ENCODE results near the gene HTR3A. TPM values are rescaled to one million over a fixed set of nuclear protein-coding genes. Genes with fewer than 3 reads are reported as not detected.
A peak's percentile ranks its signal among the peaks of the same experiment; 100 is the strongest.

The HTR3A gene
- total RNA-seq, 2 donors from 2014 or later = not detected

DNA sequence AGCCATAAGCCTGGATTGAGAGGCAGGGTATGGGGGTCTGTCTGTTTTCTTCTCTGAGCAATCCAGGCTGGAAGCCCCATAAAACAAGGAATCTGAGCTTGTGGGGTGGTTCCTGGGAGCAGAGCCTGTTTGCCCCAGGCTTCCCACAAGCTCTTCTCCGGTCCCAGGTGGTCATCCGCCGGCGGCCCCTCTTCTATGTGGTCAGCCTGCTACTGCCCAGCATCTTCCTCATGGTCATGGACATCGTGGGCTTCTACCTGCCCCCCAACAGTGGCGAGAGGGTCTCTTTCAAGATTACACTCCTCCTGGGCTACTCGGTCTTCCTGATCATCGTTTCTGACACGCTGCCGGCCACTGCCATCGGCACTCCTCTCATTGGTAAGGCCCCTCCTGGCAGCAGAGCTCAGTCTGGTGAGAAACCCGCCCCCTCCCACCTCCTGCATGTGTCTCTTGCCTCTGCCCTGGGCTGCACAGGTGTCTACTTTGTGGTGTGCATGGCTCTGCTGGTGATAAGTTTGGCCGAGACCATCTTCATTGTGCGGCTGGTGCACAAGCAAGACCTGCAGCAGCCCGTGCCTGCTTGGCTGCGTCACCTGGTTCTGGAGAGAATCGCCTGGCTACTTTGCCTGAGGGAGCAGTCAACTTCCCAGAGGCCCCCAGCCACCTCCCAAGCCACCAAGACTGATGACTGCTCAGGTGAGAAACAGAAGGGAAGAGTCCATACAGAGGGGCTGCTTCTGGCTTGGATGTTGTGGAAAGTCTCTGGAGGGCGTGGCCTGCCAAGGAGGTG lies 11.6 kb downstream of the HTR3A start:
- no peak overlapping the region for H3K27ac Mint-ChIP-seq
- H3K27me3 Mint-ChIP-seq (ENCODE audit: low read depth) = peaks cover 7% of the 10 kb centered on the region
- H3K4me3 Mint-ChIP-seq = no peak overlapping the region
- no peaks in the 10 kb centered on the region for H3K36me3 Mint-ChIP-seq (ENCODE audit: insufficient read depth in 2 of 2)
- H3K4me1 Mint-ChIP-seq (ENCODE audit: low read depth) = no peaks in the 10 kb centered on the region
- no peak for DNase-seq
- no peak for ATAC-seq (replicated peaks in 1 of 2)
- H3K9me3 Mint-ChIP-seq = no peaks in the 10 kb centered on the region

DNA sequence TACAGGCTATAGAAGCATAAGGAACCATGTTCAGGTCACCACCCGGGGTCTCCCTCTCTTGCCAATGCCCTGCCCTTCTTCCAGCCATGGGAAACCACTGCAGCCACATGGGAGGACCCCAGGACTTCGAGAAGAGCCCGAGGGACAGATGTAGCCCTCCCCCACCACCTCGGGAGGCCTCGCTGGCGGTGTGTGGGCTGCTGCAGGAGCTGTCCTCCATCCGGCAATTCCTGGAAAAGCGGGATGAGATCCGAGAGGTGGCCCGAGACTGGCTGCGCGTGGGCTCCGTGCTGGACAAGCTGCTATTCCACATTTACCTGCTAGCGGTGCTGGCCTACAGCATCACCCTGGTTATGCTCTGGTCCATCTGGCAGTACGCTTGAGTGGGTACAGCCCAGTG lies 14.5 kb downstream of the HTR3A start:
- H3K4me3 Mint-ChIP-seq = no peak overlapping the region
- peaks cover 31% of the 10 kb centered on the region for H3K27me3 Mint-ChIP-seq (ENCODE audit: low read depth)
- no peaks in the 10 kb centered on the region for H3K9me3 Mint-ChIP-seq
- no peaks in the 10 kb centered on the region for H3K4me1 Mint-ChIP-seq (ENCODE audit: low read depth)
- H3K27ac Mint-ChIP-seq = no peak overlapping the region
- no peaks in the 10 kb centered on the region for H3K36me3 Mint-ChIP-seq (ENCODE audit: insufficient read depth in 2 of 2)
- no peak for DNase-seq
- no peak for ATAC-seq (replicated peaks in 1 of 2)

DNA sequence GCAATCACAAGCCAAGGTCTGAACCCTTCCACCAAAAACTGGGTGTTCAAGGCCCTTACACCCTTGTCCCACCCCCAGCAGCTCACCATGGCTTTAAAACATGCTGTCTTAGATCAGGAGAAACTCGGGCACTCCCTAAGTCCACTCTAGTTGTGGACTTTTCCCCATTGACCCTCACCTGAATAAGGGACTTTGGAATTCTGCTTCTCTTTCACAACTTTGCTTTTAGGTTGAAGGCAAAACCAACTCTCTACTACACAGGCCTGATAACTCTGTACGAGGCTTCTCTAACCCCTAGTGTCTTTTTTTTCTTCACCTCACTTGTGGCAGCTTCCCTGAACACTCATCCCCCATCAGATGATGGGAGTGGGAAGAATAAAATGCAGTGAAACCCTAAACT lies 15.0 kb downstream of the HTR3A start:
- no peak for DNase-seq
- Mint-ChIP-seq H3K9me3 (no peaks in the 10 kb centered on the region), H3K27ac (no peak overlapping the region), H3K4me3 (no peak overlapping the region), H3K4me1 (ENCODE audit: low read depth) (no peaks in the 10 kb centered on the region), H3K36me3 (ENCODE audit: insufficient read depth in 2 of 2) (no peaks in the 10 kb centered on the region), H3K27me3 (ENCODE audit: low read depth) (peaks cover 31% of the 10 kb centered on the region)
- ATAC-seq (replicated peaks in 1 of 2) = no peak

DNA sequence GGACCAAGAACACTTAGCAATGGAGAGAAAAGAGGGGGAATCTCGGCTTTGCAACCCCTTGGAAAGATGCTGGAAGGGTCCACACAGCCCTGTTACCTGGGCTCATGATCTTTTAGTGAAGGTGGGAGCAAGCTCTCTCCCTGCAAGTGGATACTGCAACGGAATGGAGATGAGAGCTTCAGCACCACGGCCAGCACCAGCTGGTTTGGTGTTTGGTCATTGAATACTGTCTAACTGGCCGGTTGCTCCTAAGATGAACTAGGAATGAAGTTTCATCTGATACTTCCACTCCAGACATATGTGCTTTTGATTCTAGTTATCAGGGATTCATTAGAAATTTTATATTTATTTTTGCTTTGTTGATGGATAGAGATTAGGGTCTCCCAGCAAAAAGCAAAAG lies 16.3 kb downstream of the HTR3A start:
- no peak for ATAC-seq (replicated peaks in 1 of 2)
- Mint-ChIP-seq H3K4me1 (ENCODE audit: low read depth) (no peaks in the 10 kb centered on the region), H3K9me3 (no peaks in the 10 kb centered on the region), H3K27ac (no peak overlapping the region), H3K36me3 (ENCODE audit: insufficient read depth in 2 of 2) (no peaks in the 10 kb centered on the region), H3K27me3 (ENCODE audit: low read depth) (peaks cover 31% of the 10 kb centered on the region), H3K4me3 (no peak overlapping the region)
- DNase-seq = peak in 1 of 2 donors; percentile 4

DNA sequence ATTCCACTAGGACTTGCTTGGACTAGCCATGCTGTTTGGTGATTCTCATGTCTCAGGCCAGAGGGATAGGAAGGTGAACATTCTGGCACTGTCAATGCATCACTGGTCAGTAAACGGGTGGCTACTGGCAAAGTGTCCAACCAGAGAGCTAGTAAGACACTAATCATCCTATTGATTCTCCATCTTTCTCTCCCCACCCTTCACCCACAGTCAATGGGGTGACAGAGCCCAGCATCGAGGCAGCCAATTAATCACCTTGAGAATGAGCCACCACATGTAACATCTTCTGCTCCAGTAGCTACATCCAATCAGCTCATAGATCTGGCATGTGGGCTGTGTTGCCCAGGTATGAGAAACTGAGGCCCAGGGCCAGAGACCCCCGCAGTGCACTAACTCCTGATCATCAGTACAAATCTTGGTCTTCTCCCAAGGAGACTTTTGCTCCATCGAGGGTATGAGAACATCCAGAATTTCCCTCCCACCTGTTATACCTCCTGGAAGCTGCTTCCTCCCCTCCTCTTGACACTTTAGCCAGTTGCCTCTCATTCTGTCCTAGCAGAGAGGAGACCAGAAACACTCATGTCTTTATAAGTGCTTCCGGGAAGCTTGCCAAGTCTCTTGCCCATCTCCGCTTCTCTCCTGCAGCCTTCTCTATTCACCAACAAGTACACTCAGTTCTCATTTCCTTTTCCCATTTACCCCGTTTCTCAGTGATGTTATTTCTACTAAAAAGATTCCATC lies 17.0 kb downstream of the HTR3A start:
- DNase-seq (no peak), ATAC-seq (replicated peaks in 1 of 2) (no peak)
- Mint-ChIP-seq H3K4me3 (no peak overlapping the region), H3K27ac (no peak overlapping the region), H3K9me3 (no peaks in the 10 kb centered on the region), H3K27me3 (ENCODE audit: low read depth) (peaks cover 31% of the 10 kb centered on the region), H3K4me1 (ENCODE audit: low read depth) (no peaks in the 10 kb centered on the region), H3K36me3 (ENCODE audit: insufficient read depth in 2 of 2) (no peaks in the 10 kb centered on the region)

DNA sequence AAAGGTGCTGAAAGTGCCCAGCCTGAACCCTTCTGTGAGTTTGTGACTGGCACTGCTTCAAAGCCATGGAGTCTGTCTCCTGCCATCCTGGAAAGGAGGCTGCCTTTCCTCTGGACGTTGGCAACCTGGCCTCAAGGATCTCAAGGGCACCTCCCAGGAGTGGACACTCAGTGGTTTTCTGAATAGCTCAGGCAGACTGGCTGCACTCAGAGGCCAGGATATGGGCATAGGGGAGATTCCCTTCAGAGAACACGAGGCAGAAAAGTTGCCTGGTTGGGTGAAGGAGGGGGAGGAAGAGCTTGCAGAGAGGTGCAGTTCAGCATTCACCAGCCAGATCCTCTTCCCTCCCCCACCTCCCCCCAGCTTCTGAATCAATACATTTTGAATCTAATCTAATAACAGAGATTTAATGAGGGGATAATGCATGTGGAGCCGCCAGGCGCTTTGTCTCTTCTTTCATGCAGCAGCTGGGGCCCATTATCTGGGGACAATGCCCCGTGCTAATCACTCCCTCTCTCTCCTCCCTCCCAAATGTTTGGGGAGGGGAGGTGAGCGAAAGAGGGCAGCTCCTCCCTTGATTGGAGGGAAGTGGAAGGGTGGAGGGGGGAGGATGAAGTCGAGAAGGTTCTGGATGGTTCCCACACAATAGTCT lies 17.7 kb downstream of the HTR3A start:
- no peaks in the 10 kb centered on the region for H3K9me3 Mint-ChIP-seq
- H3K4me1 Mint-ChIP-seq (ENCODE audit: low read depth) = no peaks in the 10 kb centered on the region
- H3K27ac Mint-ChIP-seq = no peak overlapping the region
- H3K36me3 Mint-ChIP-seq (ENCODE audit: insufficient read depth in 2 of 2) = no peaks in the 10 kb centered on the region
- no peak for DNase-seq
- peaks cover 36% of the 10 kb centered on the region for H3K27me3 Mint-ChIP-seq (ENCODE audit: low read depth)
- H3K4me3 Mint-ChIP-seq = no peak overlapping the region
- ATAC-seq (replicated peaks in 1 of 2) = no peak

DNA sequence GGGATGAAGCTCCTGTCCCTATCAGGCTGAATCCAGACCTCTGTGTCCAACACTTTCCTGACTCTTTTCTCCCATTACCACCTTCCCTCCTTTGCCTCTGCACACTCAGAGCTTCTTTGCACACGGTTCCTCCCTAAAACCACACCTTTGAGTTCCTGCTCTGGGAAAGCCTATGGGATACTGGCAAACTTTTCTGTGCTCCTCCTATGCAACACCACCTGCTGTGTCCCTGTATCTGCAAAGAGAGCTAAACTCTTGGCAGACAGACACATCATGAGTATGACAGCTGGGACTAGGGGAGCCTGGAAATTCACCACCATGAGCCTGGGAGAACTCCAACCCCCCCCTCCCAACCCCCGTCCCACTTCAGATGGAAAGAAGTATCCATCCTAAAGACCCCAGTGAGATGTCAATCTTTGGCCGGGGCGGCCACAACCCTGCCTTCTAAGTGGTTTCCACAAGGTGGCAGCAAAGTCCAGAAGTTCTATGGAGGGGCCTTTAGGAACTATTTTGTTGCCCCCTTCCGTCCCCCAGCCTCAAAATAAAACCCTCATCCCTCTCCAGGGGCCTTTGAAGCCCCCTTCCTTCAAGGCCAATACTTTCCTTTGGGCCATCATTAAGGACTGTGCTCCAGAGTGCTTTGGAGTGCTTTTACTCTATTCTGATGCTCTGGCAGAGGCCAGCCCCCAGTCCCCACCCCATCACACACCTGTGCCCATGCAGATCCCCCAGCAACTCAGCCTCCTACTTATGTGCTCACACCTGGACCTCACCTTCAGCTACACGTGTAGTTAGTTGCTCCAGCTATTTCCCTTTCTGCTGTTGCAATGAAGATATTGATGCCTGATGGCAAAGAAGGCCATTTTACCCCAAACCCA lies 19.4 kb downstream of the HTR3A start:
- DNase-seq = peak; percentile 25 to 30
- no peaks in the 10 kb centered on the region for H3K36me3 Mint-ChIP-seq (ENCODE audit: insufficient read depth in 2 of 2)
- H3K4me1 Mint-ChIP-seq (ENCODE audit: low read depth) = no peaks in the 10 kb centered on the region
- no peak for ATAC-seq (replicated peaks in 1 of 2)
- H3K9me3 Mint-ChIP-seq = no peaks in the 10 kb centered on the region
- H3K27me3 Mint-ChIP-seq (ENCODE audit: low read depth) = peaks cover 37% of the 10 kb centered on the region
- no peak overlapping the region for H3K27ac Mint-ChIP-seq
- no peak overlapping the region for H3K4me3 Mint-ChIP-seq

DNA sequence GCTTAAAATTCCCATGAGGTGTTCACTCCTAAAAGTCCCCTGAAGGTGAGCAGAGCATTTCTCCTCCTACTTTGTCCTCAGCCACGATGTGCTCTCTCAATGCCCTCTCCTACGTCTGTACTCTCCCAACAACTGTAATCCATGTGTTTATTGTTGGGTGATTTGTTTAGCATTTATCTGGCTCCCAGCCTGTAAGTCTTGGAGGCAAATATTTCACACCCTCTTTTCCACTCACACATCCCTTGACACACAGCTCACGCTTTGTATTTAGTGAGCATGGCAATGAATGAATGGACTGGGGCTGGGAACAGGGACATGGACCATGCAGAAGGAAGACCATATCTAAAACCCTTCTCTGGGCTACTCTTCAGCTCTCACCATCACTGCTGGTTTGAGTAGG lies 22.6 kb downstream of the HTR3A start:
- Mint-ChIP-seq H3K9me3 (no peaks in the 10 kb centered on the region), H3K36me3 (ENCODE audit: insufficient read depth in 2 of 2) (no peaks in the 10 kb centered on the region), H3K27me3 (ENCODE audit: low read depth) (peaks cover 21% of the 10 kb centered on the region), H3K4me3 (no peak overlapping the region), H3K27ac (no peak overlapping the region), H3K4me1 (ENCODE audit: low read depth) (no peaks in the 10 kb centered on the region)
- ATAC-seq (replicated peaks in 1 of 2) (no peak), DNase-seq (no peak)

DNA sequence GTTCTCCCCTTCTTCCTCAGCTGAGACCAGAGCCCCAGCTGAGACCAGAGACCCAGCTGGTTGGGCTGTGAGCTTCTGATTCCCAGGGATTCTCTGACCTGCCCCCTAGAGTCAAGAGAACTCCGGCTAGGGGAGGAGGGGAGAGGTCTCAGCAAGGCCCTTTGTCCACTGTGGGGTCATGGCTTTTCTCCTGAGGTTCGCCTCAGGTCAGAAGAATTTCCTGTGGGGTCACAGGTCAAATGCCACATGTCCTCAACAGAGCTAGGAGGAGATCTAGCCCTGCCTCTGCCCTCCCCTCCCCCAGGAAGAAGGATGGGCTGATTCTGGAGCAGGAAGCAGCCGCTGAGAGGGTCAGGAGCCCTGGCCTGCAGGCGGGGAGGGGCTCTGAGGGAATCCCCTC lies 23.7 kb downstream of the HTR3A start:
- no peak overlapping the region for H3K4me3 Mint-ChIP-seq
- H3K27ac Mint-ChIP-seq = no peak overlapping the region
- H3K9me3 Mint-ChIP-seq = no peaks in the 10 kb centered on the region
- H3K4me1 Mint-ChIP-seq (ENCODE audit: low read depth) = no peaks in the 10 kb centered on the region
- no peak for DNase-seq
- no peak for ATAC-seq (replicated peaks in 1 of 2)
- no peaks in the 10 kb centered on the region for H3K36me3 Mint-ChIP-seq (ENCODE audit: insufficient read depth in 2 of 2)
- H3K27me3 Mint-ChIP-seq (ENCODE audit: low read depth) = peaks cover 13% of the 10 kb centered on the region

DNA sequence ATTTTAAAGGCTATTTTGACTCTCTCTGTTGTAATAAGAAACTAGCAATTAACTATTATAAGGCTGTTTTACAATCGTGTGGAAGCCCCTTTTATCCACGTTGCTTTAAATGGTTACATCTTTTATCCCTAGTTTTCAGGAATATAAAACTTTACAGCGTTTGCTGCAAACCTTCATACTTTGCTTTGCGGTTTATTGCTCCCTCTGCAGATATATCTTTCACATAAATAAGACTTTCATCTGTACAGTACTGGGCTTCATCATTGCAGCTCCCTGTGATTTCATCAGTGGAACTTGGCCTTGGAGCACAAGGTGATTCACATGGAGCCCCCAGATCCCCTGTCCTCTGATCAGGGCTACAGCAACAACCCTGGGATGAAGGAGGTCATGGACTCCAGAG lies 25.6 kb downstream of the HTR3A start:
- Mint-ChIP-seq H3K4me3 (no peak overlapping the region), H3K27me3 (ENCODE audit: low read depth) (peaks cover 6% of the 10 kb centered on the region), H3K36me3 (ENCODE audit: insufficient read depth in 2 of 2) (no peaks in the 10 kb centered on the region), H3K9me3 (no peaks in the 10 kb centered on the region), H3K27ac (no peak overlapping the region), H3K4me1 (ENCODE audit: low read depth) (no peaks in the 10 kb centered on the region)
- DNase-seq (no peak), ATAC-seq (replicated peaks in 1 of 2) (no peak)

DNA sequence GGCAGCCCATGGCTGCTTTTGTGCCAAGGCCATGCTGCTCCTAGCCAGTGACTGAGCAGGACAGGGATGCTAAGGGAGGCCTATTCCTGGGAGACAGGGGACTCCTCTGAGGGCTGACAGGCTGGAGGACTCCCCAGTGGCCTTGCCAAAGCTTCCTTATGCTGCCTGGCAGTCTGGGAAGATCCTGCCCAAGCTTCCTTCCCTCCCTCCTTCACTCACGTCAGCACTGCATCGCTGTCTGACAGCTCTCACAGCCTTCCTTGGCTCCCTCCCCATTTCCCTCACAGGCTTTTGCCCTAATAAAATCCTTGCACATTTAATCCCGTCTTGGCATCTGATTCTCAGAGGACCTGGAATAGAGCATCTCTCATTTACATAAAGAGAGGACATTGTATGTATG lies 26.5 kb downstream of the HTR3A start:
- no peaks in the 10 kb centered on the region for H3K4me1 Mint-ChIP-seq (ENCODE audit: low read depth)
- no peak for ATAC-seq (replicated peaks in 1 of 2)
- no peak overlapping the region for H3K4me3 Mint-ChIP-seq
- H3K9me3 Mint-ChIP-seq = no peaks in the 10 kb centered on the region
- H3K27me3 Mint-ChIP-seq (ENCODE audit: low read depth) = peaks cover 6% of the 10 kb centered on the region
- no peak overlapping the region for H3K27ac Mint-ChIP-seq
- H3K36me3 Mint-ChIP-seq (ENCODE audit: insufficient read depth in 2 of 2) = no peaks in the 10 kb centered on the region
- no peak for DNase-seq

DNA sequence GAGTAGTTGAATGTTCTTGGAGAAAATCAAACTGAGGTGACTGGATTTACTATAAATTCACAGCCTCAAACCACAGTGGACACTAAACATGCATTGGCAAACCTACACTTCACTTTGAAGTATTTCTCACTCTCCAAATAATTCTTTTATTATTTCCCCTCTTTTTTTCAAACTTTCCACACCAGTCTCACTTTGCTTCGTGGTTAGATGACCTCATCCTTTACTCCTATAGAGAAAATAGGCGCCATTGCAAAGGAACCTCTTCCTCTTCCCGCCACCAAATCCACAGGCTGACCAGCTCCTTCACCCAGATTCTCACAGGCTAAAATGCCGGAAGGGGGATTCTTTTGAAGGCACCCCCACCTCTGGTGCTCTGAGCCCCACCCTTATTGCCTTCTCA lies 33.4 kb downstream of the HTR3A start:
- ATAC-seq (replicated peaks in 1 of 2) = no peak
- Mint-ChIP-seq H3K4me1 (ENCODE audit: low read depth) (no peaks in the 10 kb centered on the region), H3K27me3 (ENCODE audit: low read depth) (peaks cover 17% of the 10 kb centered on the region)

DNA sequence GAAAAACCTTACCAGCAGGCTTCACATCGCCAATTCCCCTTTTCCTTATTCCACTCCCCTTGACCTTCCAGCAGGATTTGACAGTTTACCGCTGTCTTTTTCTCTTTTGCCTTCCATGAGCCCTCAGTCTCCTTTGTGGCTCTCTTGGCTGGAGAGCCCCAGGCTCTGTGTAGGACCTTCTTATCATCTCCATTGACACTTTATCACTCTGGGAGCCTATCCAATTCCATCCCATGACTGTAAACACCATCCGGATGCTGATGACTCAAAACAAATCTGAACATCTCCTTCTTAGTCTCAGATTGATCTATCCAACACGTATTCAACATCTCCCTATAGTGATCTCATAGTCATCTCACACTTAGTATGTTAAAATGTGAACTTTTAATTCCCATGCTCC lies 36.0 kb downstream of the HTR3A start:
- Mint-ChIP-seq H3K27ac (no peak overlapping the region), H3K4me3 (no peak overlapping the region), H3K36me3 (ENCODE audit: insufficient read depth in 2 of 2) (no peaks in the 10 kb centered on the region), H3K9me3 (no peaks in the 10 kb centered on the region), H3K27me3 (ENCODE audit: low read depth) (peaks cover 17% of the 10 kb centered on the region), H3K4me1 (ENCODE audit: low read depth) (no peaks in the 10 kb centered on the region)
- no peak for ATAC-seq (replicated peaks in 1 of 2)
- DNase-seq = no peak

More for the DNA sequence above, 33.4 kb downstream of the HTR3A start:
- Mint-ChIP-seq H3K27ac (no peak overlapping the region), H3K9me3 (no peaks in the 10 kb centered on the region), H3K4me3 (no peak overlapping the region), H3K36me3 (ENCODE audit: insufficient read depth in 2 of 2) (no peaks in the 10 kb centered on the region)
- DNase-seq = no peak

Data from activated T-cell treated with anti-CD3 and anti-CD28 coated beads, Interleukin-2, amount 50 U/mL, for 72 hours (primary cell).